ENCODE results near the gene ZFR2. TPM values are rescaled to one million over a fixed set of nuclear protein-coding genes. Genes with fewer than 3 reads are reported as not detected.

ZFR2 gene
- total and polyA plus RNA-seq, 2 of the 8 experiments (the other 6 are each of a cell fraction or from before 2014, with no cell fraction given) = 14.5 to 28.4 TPM

GRCh38 chr19:3783660-3784584, 84.9 kb downstream of the ZFR2 start (continued):
- TF ChIP-seq ATF2 (IDR thresholded peaks at IDR 0.05; ENCODE audit: low read length) (peak; percentile 54; the same call in 1 of the 2 replicates), E2F6 (IDR thresholded peaks at IDR 0.05) (peak; percentile 87), CTCF (IDR thresholded peaks at IDR 0.05; ENCODE audit: control extremely low read depth in 1 of 3, insufficient read depth in 1 of 3, low read depth in 1 of 3, low read length in 3 of 3) (peak; percentile 68 to 87 (median 85)), PHF8 (conservative IDR thresholded peaks at IDR 0.05; ENCODE audit: low read depth, low read length) (no peak), CEBPB (IDR thresholded peaks at IDR 0.05; ENCODE audit: low read depth, low read length) (no peak), CREB1 (IDR thresholded peaks at IDR 0.05) (peak; percentile 73), KDM1A (IDR thresholded peaks at IDR 0.05; ENCODE audit: borderline replicate concordance, low read length) (no peak), RFX5 (IDR thresholded peaks at IDR 0.05; ENCODE audit: borderline replicate concordance, low read depth, low read length) (no peak), USF2 (IDR thresholded peaks at IDR 0.05; ENCODE audit: low read length) (peak; percentile 62; the same call in 1 of the 2 replicates)

Data from H1 (cell line).